CD8-positive, alpha-beta memory T cell (primary cell): ENCODE measurements around the gene WAPL. TPM values are rescaled to one million over a fixed set of nuclear protein-coding genes. Genes with fewer than 3 reads are reported as not detected.

ENCODE experiments used
- polyA plus RNA-seq: library from polyadenylated mRNA; unstranded; fragments of 300-500 nt; fragmentation: Illumina TruSeq; gene quantifications from one replicate; pipeline ENCODE4 v1.2.3, GENCODE V29; 2021
- total RNA-seq, 2 experiments: library from RNA; stranded (reverse); gene quantifications; one replicate each; pipeline ENCODE4 v1.2.3, GENCODE V29; 2021

The WAPL gene
- total and polyA plus RNA-seq, 3 experiments from 2014 or later = 41.9 to 54.2 (median 49.7) TPM

Other genes with a start within 250 kb of the WAPL start
- gene GRID1, start 155.0 kb downstream of the WAPL start, total RNA-seq = not detected
- gene GRID1, start 155.0 kb downstream of the WAPL start, polyA plus RNA-seq = not detected
- gene OPN4, start 132.8 kb upstream of the WAPL start, total RNA-seq = not detected
- gene OPN4, start 132.8 kb upstream of the WAPL start, polyA plus RNA-seq = not detected
- gene LDB3, start 146.7 kb upstream of the WAPL start, total RNA-seq = under 1 TPM; 0.04 to 0.07 TPM
- not detected for gene LDB3, start 146.7 kb upstream of the WAPL start, polyA plus RNA-seq
- 10 to 100 TPM; 20.9 to 21.9 TPM for gene BMPR1A, start 234.8 kb upstream of the WAPL start, total RNA-seq
- 6.4 TPM for gene BMPR1A, start 234.8 kb upstream of the WAPL start, polyA plus RNA-seq